Testis (tissue), 2 donors: ENCODE data around the gene CYTL1.

Source experiments
- POLR2A ChIP-seq: fragments of 450-650 bp; IDR thresholded peaks from one replicate; pipeline ENCODE4 v1.6.1; 2017; ENCODE audit warnings: antibody characterized with exemption, mild to moderate bottlenecking, moderate library complexity
- TF ChIP-seq, protein P1 (sequence below), 3 experiments: fragments of 450-650 bp in 2 of 3; fragments of 200-600 bp in 1 of 3; sonication (generic) in 1 of 3; IDR thresholded peaks; one replicate each; pipeline ENCODE4 v1.5.1; 2016 to 2019; ENCODE audit warnings: antibody characterized with exemption in 3 of 3, mild to moderate bottlenecking in 2 of 3, moderate library complexity in 1 of 3

DNA sequence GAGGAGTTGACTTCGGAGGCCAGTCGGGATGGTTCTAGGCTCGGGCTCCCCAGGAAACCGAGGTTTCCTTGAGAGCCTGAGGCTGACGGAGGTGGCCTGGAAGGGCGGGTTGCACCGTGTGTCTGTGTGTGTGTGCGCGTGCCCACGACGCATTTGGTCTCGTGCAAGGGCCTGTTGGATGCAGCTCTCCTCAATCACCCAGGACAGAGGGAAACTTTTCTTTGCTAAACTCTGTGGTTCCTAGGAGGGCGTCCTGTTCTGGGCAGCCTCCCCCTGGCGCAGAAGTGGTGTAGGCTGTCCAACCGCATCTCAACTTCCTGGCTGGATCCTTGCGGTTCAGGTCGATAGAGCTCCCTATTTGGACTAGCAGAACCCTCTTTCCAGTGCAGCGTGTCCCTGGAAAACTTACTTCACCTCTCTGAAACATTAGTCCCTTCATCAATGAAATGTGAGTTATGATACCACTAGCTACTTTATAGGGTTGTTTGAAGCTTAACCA, 33.0 kb upstream of the CYTL1 start:
- TF ChIP-seq, protein P1, sequence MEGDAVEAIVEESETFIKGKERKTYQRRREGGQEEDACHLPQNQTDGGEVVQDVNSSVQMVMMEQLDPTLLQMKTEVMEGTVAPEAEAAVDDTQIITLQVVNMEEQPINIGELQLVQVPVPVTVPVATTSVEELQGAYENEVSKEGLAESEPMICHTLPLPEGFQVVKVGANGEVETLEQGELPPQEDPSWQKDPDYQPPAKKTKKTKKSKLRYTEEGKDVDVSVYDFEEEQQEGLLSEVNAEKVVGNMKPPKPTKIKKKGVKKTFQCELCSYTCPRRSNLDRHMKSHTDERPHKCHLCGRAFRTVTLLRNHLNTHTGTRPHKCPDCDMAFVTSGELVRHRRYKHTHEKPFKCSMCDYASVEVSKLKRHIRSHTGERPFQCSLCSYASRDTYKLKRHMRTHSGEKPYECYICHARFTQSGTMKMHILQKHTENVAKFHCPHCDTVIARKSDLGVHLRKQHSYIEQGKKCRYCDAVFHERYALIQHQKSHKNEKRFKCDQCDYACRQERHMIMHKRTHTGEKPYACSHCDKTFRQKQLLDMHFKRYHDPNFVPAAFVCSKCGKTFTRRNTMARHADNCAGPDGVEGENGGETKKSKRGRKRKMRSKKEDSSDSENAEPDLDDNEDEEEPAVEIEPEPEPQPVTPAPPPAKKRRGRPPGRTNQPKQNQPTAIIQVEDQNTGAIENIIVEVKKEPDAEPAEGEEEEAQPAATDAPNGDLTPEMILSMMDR (IDR thresholded peaks at IDR 0.05), result no peak
- no peak for TF ChIP-seq POLR2A
